Right hindlimb (tissue), 1 donor: ENCODE data around the gene HMGN2.

Source experiments
- DNase-seq: peaks from one replicate; pipeline ENCODE4 v3.0.0-alpha.2; 2018

Gene HMGN2

GRCh38 chr1:26472320-26472900 is at the start of gene HMGN2:
HMGN2 (plus strand) TSS chr1:26472440; CDS start chr1:26472613, 173 bp downstream.
- DNase-seq: peak; percentile 95

- no peak for DNase-seq
Observed at GRCh38 chr1:26429721-26430120, 42.5 kb upstream of the HMGN2 start.

GRCh38 chr1:26431979-26432695 is 40.1 kb upstream of the HMGN2 start, which contains the start of gene DHDDS:
DHDDS (plus strand) TSS chr1:26432321; CDS start chr1:26432946, 625 bp downstream.
- DNase-seq: peak; percentile 99

- no peak for DNase-seq
Observed at GRCh38 chr1:26432793-26433192, 39.4 kb upstream of the HMGN2 start.

- DNase-seq: no peak
Observed at GRCh38 chr1:26434161-26434752, 38.0 kb upstream of the HMGN2 start.

- DNase-seq: no peak
Observed at GRCh38 chr1:26438041-26438440, 34.2 kb upstream of the HMGN2 start.

- no peak for DNase-seq
Observed at GRCh38 chr1:26440259-26440658, 32.0 kb upstream of the HMGN2 start.

- DNase-seq: no peak
Observed at GRCh38 chr1:26449868-26450267, 22.4 kb upstream of the HMGN2 start.

- no peak for DNase-seq
Observed at GRCh38 chr1:26450908-26451307, 21.3 kb upstream of the HMGN2 start.

GRCh38 chr1:26452459-26453183 is 19.6 kb upstream of the HMGN2 start:
- no peak for DNase-seq

GRCh38 chr1:26459148-26459547 is 13.1 kb upstream of the HMGN2 start:
- no peak for DNase-seq

GRCh38 chr1:26459573-26460031 is 12.6 kb upstream of the HMGN2 start:
- no peak for DNase-seq

- DNase-seq: peak; percentile 73
Observed at GRCh38 chr1:26468911-26469310, 3.3 kb upstream of the HMGN2 start.

- DNase-seq: no peak
Observed at GRCh38 chr1:26469558-26469957, 2.7 kb upstream of the HMGN2 start.

- no peak for DNase-seq
Observed at GRCh38 chr1:26470878-26471497, 1.3 kb upstream of the HMGN2 start.

GRCh38 chr1:26471498-26472319 is 531 bp upstream of the HMGN2 start:
- peak; percentile 64 for DNase-seq

- peak; percentile 96 for DNase-seq
Observed at GRCh38 chr1:26472901-26473845, 933 bp downstream of the HMGN2 start.

GRCh38 chr1:26474818-26475217 is 2.6 kb downstream of the HMGN2 start:
- no peak for DNase-seq

- no peak for DNase-seq
Observed at GRCh38 chr1:26475989-26476388, 3.7 kb downstream of the HMGN2 start.

- DNase-seq: no peak
Observed at GRCh38 chr1:26476958-26477357, 4.7 kb downstream of the HMGN2 start.
